GM10266 (cell line): Measurements from ENCODE around the gene RBM23.
A peak's percentile ranks its signal among the peaks of the same experiment; 100 is the strongest.

ENCODE experiments used
- DNase-seq: peaks from one replicate; pipeline ENCODE4 v3.0.0; 2012; ENCODE audit errors: extremely low spot score
- CTCF ChIP-seq: IDR thresholded peaks from 2 replicates; pipeline ENCODE4 v1.5.1; 2012; ENCODE audit warnings: mild to moderate bottlenecking, low read depth; ENCODE audit not compliant: control insufficient read depth, insufficient read depth; ENCODE audit errors: missing control alignments

The RBM23 gene

GRCh38 chr14:22945642-22946041 is 26.7 kb upstream of the RBM23 start:
- DNase-seq, result no peak
- no peak for TF ChIP-seq CTCF

GRCh38 chr14:22939684-22940083 is 20.7 kb upstream of the RBM23 start:
- no peak for DNase-seq
- no peak for TF ChIP-seq CTCF

- no peak for TF ChIP-seq CTCF
- no peak for DNase-seq
Observed at GRCh38 chr14:22935156-22935555, 16.2 kb upstream of the RBM23 start.

- no peak for DNase-seq
- TF ChIP-seq CTCF, result no peak
Observed at GRCh38 chr14:22932146-22932545, 13.2 kb upstream of the RBM23 start.

- no peak for DNase-seq
- TF ChIP-seq CTCF, result no peak
Observed at GRCh38 chr14:22929961-22930364, 11.0 kb upstream of the RBM23 start.

GRCh38 chr14:22929104-22929960 is 10.4 kb upstream of the RBM23 start, which contains the start of gene PRMT5:
Gene PRMT5, minus strand, starts transcription at chr14:22929376. Its CDS starts 15 bp downstream, at chr14:22929361.
- peak; percentile 90 for DNase-seq
- no peak for TF ChIP-seq CTCF

GRCh38 chr14:22928237-22929103 is 9.5 kb upstream of the RBM23 start:
- no peak for TF ChIP-seq CTCF
- DNase-seq, result no peak
